Upper lobe of left lung (tissue), 4 donors: ENCODE data around the gene NLRP1.

Source experiments
- CTCF ChIP-seq, 6 experiments: fragments of 450-650 bp in 4 of 6; fragments of 200-600 bp in 2 of 6; sonication (generic) in 2 of 6; IDR thresholded peaks; one replicate each; pipeline ENCODE4 v1.5.1; 2016 to 2019; ENCODE audit warnings: antibody characterized with exemption in 6 of 6
- POLR2A ChIP-seq, 4 donors: fragments of 450-650 bp; IDR thresholded peaks; one replicate each; pipeline ENCODE4 v1.5.1; 2016 to 2017; ENCODE audit warnings: antibody characterized with exemption in 4 of 4, mild to moderate bottlenecking in 2 of 4
- POLR2AphosphoS5 ChIP-seq, 2 donors: sonication (generic); formaldehyde crosslinking; IDR thresholded peaks; one replicate each; pipeline ENCODE4 v1.5.1; 2017; ENCODE audit warnings: antibody characterized with exemption in 2 of 2

GRCh38 chr17:5607946-5608345, 23.6 kb upstream of the NLRP1 start:
- TF ChIP-seq CTCF (IDR thresholded peaks at IDR 0.05) (no peak), POLR2A (IDR thresholded peaks at IDR 0.05) (no peak), POLR2AphosphoS5 (IDR thresholded peaks at IDR 0.05) (no peak)
